ENCODE data around the gene SLC22A13.

- TF ChIP-seq CTCF (conservative IDR thresholded peaks at IDR 0.05; ENCODE audit: low read length): no peak
- no peak for TF ChIP-seq EZH2phosphoT487 (IDR thresholded peaks at IDR 0.05; ENCODE audit: borderline replicate concordance)
Observed at GRCh38 chr3:38250198-38250597, 15.4 kb upstream of the SLC22A13 start.

All from Loucy (cell line).